H1 (cell line): ENCODE results near the gene SMARCC1. TPM values are rescaled to one million over a fixed set of nuclear protein-coding genes. Genes with fewer than 3 reads are reported as not detected.

ENCODE experiments used
- CTCF ChIA-PET: fragments of 300-600 bp; sonication (Branson Sonifier 250); formaldehyde crosslinking; loops from one replicate; lab custom pipeline; 2021; ENCODE audit not compliant: partially characterized antibody; lab: Charles Lee
- POLR2A ChIA-PET: fragments of 300-600 bp; sonication (Branson Sonifier 250); formaldehyde crosslinking; loops from one replicate; lab custom pipeline; 2021; ENCODE audit warnings: inconsistent platforms; ENCODE audit not compliant: partially characterized antibody; lab: Charles Lee
- DNase-seq, 2 experiments: peaks; one replicate each; pipeline versions ENCODE4 v3.0.0 to v3.0.0-alpha.2; 2010 to 2022; ENCODE audit warnings: low spot score in 2 of 2, low read depth in 1 of 2, mixed read lengths in 1 of 2
- FAIRE-seq: peaks from 2 replicates; lab custom pipeline; 2011; peaks lifted over from hg19 to GRCh38; lab: Jason Lieb, UNC
- H2AFZ ChIP-seq: 2 replicates; pipeline ENCODE4 v1.8.1; 2012; ENCODE audit warnings: low read length, inconsistent platforms
- H2AK5ac ChIP-seq: 2 replicates; pipeline ENCODE4 v1.6.1; 2013; ENCODE audit warnings: low read depth, low read length
- H2BK120ac ChIP-seq: replicated peaks from 2 replicates; pipeline ENCODE3; 2013; ENCODE audit warnings: low read depth, low read length, inconsistent platforms
- H2BK12ac ChIP-seq: 2 replicates; pipeline ENCODE4 v1.6.1; 2013; ENCODE audit warnings: low read depth, low read length
- H2BK15ac ChIP-seq: 2 replicates; pipeline ENCODE4 v1.6.1; 2013; ENCODE audit warnings: low read length
- H2BK20ac ChIP-seq: 2 replicates; pipeline ENCODE4 v1.6.1; 2013; ENCODE audit warnings: low read length
- H2BK5ac ChIP-seq: 2 replicates; pipeline ENCODE4 v1.6.1; 2013; ENCODE audit warnings: low read depth, low read length
- H3K14ac ChIP-seq: 2 replicates; pipeline ENCODE4 v1.6.1; 2013; ENCODE audit warnings: inconsistent platforms; ENCODE audit not compliant: insufficient read length
- H3K18ac ChIP-seq: 2 replicates; pipeline ENCODE4 v1.6.1; 2013; ENCODE audit warnings: low read length; ENCODE audit errors: extremely low read depth
- H3K23ac ChIP-seq: 2 replicates; pipeline ENCODE4 v1.6.1; 2013; ENCODE audit warnings: inconsistent platforms; ENCODE audit not compliant: insufficient read length
- H3K23me2 ChIP-seq: 2 replicates; pipeline ENCODE4 v1.6.1; 2013; ENCODE audit warnings: low read depth, low read length
- H3K27ac ChIP-seq: 2 replicates; pipeline ENCODE4 v1.6.1; 2011; ENCODE audit warnings: low read depth, low read length, inconsistent platforms
- H3K27me3 ChIP-seq, 4 experiments: replicated peaks in 1 of 4; 1 replicate in 1 of 4; 2 replicates in 3 of 4; pipeline versions ENCODE4 v1.6.1 to v1.8.1; 2011 to 2013; ENCODE audit warnings: low read length in 3 of 4, mild to moderate bottlenecking in 3 of 4, inconsistent platforms in 2 of 4, mixed read lengths in 2 of 4, moderate library complexity in 1 of 4; ENCODE audit not compliant: control insufficient read depth in 3 of 4, insufficient read depth in 3 of 4; ENCODE audit errors: extremely low read depth in 1 of 4
- H3K36me3 ChIP-seq, 4 experiments: 2 replicates each; pipeline versions ENCODE4 v1.6.1 to v1.8.1; 2011 to 2013; ENCODE audit warnings: mild to moderate bottlenecking in 4 of 4, low read length in 3 of 4, moderate library complexity in 2 of 4, control low read depth in 1 of 4, inconsistent platforms in 1 of 4; ENCODE audit not compliant: insufficient read depth in 4 of 4, control insufficient read depth in 2 of 4
- H3K4ac ChIP-seq: replicated peaks from 2 replicates; pipeline ENCODE3; 2013; ENCODE audit warnings: low read length, low read depth, mixed read lengths, inconsistent platforms; ENCODE audit not compliant: insufficient read length
- H3K4me1 ChIP-seq, 4 experiments: replicated peaks in 1 of 4; 1 replicate in 1 of 4; 2 replicates in 3 of 4; pipeline versions ENCODE4 v1.6.1 to v1.8.1; 2011 to 2013; ENCODE audit warnings: low read length in 3 of 4, inconsistent platforms in 2 of 4, mixed read lengths in 1 of 4; ENCODE audit not compliant: insufficient read depth in 4 of 4, control insufficient read depth in 3 of 4
- H3K4me2 ChIP-seq, 2 experiments: 2 replicates each; pipeline versions ENCODE4 v1.6.1 to v1.8.1; 2011 to 2013; ENCODE audit warnings: low read depth in 2 of 2, low read length in 2 of 2, control low read depth in 1 of 2, inconsistent platforms in 1 of 2, mild to moderate bottlenecking in 1 of 2; ENCODE audit not compliant: insufficient read depth in 1 of 2
- H3K4me3 ChIP-seq, 4 experiments: fragments of 200-600, 300-600 bp in 1 of 4; sonication (generic), shearing (Covaris generic), sonication (Bioruptor Twin) in 1 of 4; 2 replicates each; pipeline versions ENCODE4 v1.5.1 to v1.8.1; 2011 to 2016; ENCODE audit warnings: low read length in 4 of 4, low read depth in 3 of 4, control low read depth in 2 of 4, inconsistent platforms in 2 of 4, mild to moderate bottlenecking in 2 of 4, mixed read lengths in 1 of 4, moderate library complexity in 1 of 4; ENCODE audit not compliant: insufficient read depth in 2 of 4; ENCODE audit errors: extremely low read depth in 1 of 4
- H3K56ac ChIP-seq: replicated peaks from 2 replicates; pipeline ENCODE3; 2013; ENCODE audit warnings: low read depth, mild to moderate bottlenecking, mixed read lengths, low read length, inconsistent platforms; ENCODE audit not compliant: insufficient read length
- H3K79me1 ChIP-seq: 2 replicates; pipeline ENCODE4 v1.6.1; 2013; ENCODE audit warnings: low read depth, low read length, control low read depth
- H3K79me2 ChIP-seq, 2 experiments: 2 replicates each; pipeline versions ENCODE4 v1.6.1 to v1.8.1; 2012 to 2013; ENCODE audit warnings: low read length in 2 of 2, mild to moderate bottlenecking in 2 of 2, inconsistent platforms in 1 of 2; ENCODE audit not compliant: insufficient read depth in 2 of 2, control insufficient read depth in 1 of 2
- H3K9ac ChIP-seq, 4 experiments: replicated peaks in 1 of 4; 1 replicate in 1 of 4; 2 replicates in 3 of 4; pipeline versions ENCODE4 v1.6.1 to v1.8.1; 2011 to 2013; ENCODE audit warnings: low read depth in 3 of 4, low read length in 3 of 4, control low read depth in 2 of 4, mild to moderate bottlenecking in 2 of 4, moderate library complexity in 2 of 4, inconsistent platforms in 1 of 4; ENCODE audit errors: extremely low read depth in 1 of 4
- H3K9me3 ChIP-seq, 2 experiments: 2 replicates each; pipeline versions ENCODE4 v1.6.1 to v1.8.1; 2012 to 2013; ENCODE audit warnings: mild to moderate bottlenecking in 2 of 2, moderate library complexity in 2 of 2, control low read depth in 1 of 2, inconsistent platforms in 1 of 2, low read depth in 1 of 2, low read length in 1 of 2, mixed read lengths in 1 of 2; ENCODE audit not compliant: insufficient read depth in 2 of 2
- H4K20me1 ChIP-seq, 2 experiments: replicated peaks in 1 of 2; 2 replicates each; pipeline versions ENCODE3 to v1.8.1; 2011 to 2013; ENCODE audit warnings: inconsistent platforms in 2 of 2, low read length in 2 of 2, mild to moderate bottlenecking in 1 of 2; ENCODE audit not compliant: insufficient read depth in 2 of 2, control insufficient read depth in 1 of 2
- H4K5ac ChIP-seq: 2 replicates; pipeline ENCODE4 v1.6.1; 2013; ENCODE audit warnings: low read length, low read depth, mixed read lengths, inconsistent platforms; ENCODE audit not compliant: insufficient read length
- H4K8ac ChIP-seq: 2 replicates; pipeline ENCODE4 v1.8.0; 2013; ENCODE audit warnings: mild to moderate bottlenecking, moderate library complexity, low read length, inconsistent platforms; ENCODE audit not compliant: insufficient read depth; ENCODE audit errors: extremely low read depth
- H4K91ac ChIP-seq: replicated peaks from 2 replicates; pipeline ENCODE3; 2013; ENCODE audit warnings: low read length, mixed read lengths, inconsistent platforms; ENCODE audit not compliant: insufficient read length
- BACH1 ChIP-seq: IDR thresholded peaks from 2 replicates; pipeline ENCODE4 v1.6.1; 2012; ENCODE audit warnings: low read length, improper control_type of control experiment
- BCL11A ChIP-seq, 2 experiments: IDR thresholded peaks; one replicate each; pipeline ENCODE4 v1.6.1; 2011; ENCODE audit warnings: low read depth in 2 of 2, low read length in 2 of 2, mild to moderate bottlenecking in 2 of 2
- EP300 ChIP-seq, 2 experiments: IDR thresholded peaks; 1 replicate in 1 of 2; 2 replicates in 1 of 2; pipeline ENCODE4 v1.6.1; 2011 to 2012; ENCODE audit warnings: low read depth in 2 of 2, low read length in 2 of 2, mild to moderate bottlenecking in 2 of 2, borderline replicate concordance in 1 of 2, inconsistent platforms in 1 of 2, moderate library complexity in 1 of 2
- GTF2F1 ChIP-seq: IDR thresholded peaks from 2 replicates; pipeline ENCODE4 v1.6.1; 2012; ENCODE audit warnings: low read depth, low read length, improper control_type of control experiment, borderline replicate concordance
- JUND ChIP-seq: IDR thresholded peaks from 2 replicates; pipeline ENCODE4 v1.6.1; 2011; ENCODE audit warnings: mild to moderate bottlenecking, improper control_type of control experiment, low read length
- KDM1A ChIP-seq: fragments of 200-600, 300-600 bp; sonication (generic); IDR thresholded peaks from 2 replicates; pipeline ENCODE4 v1.7.1; 2016; ENCODE audit warnings: mild to moderate bottlenecking, low read length, borderline replicate concordance
- MAX ChIP-seq: IDR thresholded peaks from 2 replicates; pipeline ENCODE4 v1.6.1; 2012; ENCODE audit warnings: inconsistent platforms
- NANOG ChIP-seq: IDR thresholded peaks from 2 replicates; pipeline ENCODE4 v1.6.1; 2011; ENCODE audit warnings: low read length, low read depth, mild to moderate bottlenecking, inconsistent platforms; ENCODE audit not compliant: insufficient read depth, poor library complexity, severe bottlenecking
- PHF8 ChIP-seq: fragments of 200-600 bp; sonication (generic); conservative IDR thresholded peaks from 2 replicates; pipeline ENCODE4 v1.7.1; 2012; ENCODE audit warnings: low read depth, mild to moderate bottlenecking, inconsistent platforms, low read length, moderate library complexity
- POLR2AphosphoS5 ChIP-seq: IDR thresholded peaks from 2 replicates; pipeline ENCODE4 v1.6.1; 2011; ENCODE audit warnings: low read depth, low read length
- RAD21 ChIP-seq, 2 experiments: IDR thresholded peaks in 1 of 2; conservative IDR thresholded peaks in 1 of 2; 2 replicates each; pipeline ENCODE4 v1.6.1; 2011; ENCODE audit warnings: low read depth in 2 of 2, low read length in 2 of 2, improper control_type of control experiment in 1 of 2, inconsistent platforms in 1 of 2, mild to moderate bottlenecking in 1 of 2, moderate library complexity in 1 of 2
- RNF2 ChIP-seq: fragments of 200-900, 300-1000 bp; sonication (generic); IDR thresholded peaks from 2 replicates; pipeline ENCODE4 v1.7.1; 2016; ENCODE audit warnings: borderline replicate concordance, low read depth, mild to moderate bottlenecking, antibody characterized with exemption, low read length; ENCODE audit not compliant: poor library complexity, severe bottlenecking; ENCODE audit errors: missing control alignments
- TAF1 ChIP-seq: IDR thresholded peaks from 2 replicates; pipeline ENCODE4 v1.6.1; 2011; ENCODE audit warnings: mild to moderate bottlenecking, low read depth, low read length
- TCF12 ChIP-seq: IDR thresholded peaks from 2 replicates; pipeline ENCODE4 v1.6.1; 2011; ENCODE audit warnings: low read depth, mild to moderate bottlenecking, low read length
- polyA plus RNA-seq, 7 experiments: library from polyadenylated mRNA; depleted of rRNA in 3 of 7; stranded (reverse) in 5 of 7; unstranded in 2 of 7; fragments of >200 nt in 5 of 7; fragments of 200-250 nt in 2 of 7; gene quantifications; 1 replicate in 5 of 7; 2 replicates in 1 of 7; 4 replicates in 1 of 7; pipeline versions ENCODE4 v1.2.1 to v1.2.3, GENCODE V29; 2011 to 2013; ENCODE audit warnings: missing spikeins in 2 of 7, mixed read lengths in 2 of 7
- total RNA-seq: library from RNA; stranded (reverse); fragmentation: NEBNext Ultra II Directional; extraction: Animal tissue kit (Norgen Biotek cat#: 25700); gene quantifications from 2 replicates; pipeline ENCODE4 v1.2.1, GENCODE V29; 2021

Gene SMARCC1
- total and polyA plus RNA-seq, 2 of the 8 experiments (the other 6 are each of a cell fraction or from before 2014, with no cell fraction given), result 64.1 to 335 TPM

DNA sequence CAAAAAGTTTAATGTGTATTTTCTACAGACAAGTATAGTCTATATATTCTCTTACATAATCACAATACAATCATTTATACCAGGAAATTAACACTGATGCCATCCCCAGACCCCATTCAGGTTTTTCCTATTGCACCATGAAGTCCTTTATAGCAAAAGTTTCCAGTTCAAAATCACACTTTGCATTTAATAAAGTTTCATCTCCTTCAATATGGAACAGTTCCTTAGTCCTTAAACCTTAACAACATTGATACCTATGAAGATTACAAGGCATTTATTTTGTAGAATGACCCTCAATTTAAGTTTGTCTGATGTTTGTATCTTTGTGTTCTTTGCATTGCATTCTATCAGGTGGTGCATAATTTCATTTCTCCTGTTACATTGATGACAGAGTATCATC is 2.0 kb upstream of the SMARCC1 start:
- Histone ChIP-seq H3K9ac (no peak overlapping the region), H3K9me3 (no peaks in the 10 kb centered on the region), H4K20me1 (peaks cover under 1 to 4% of the 10 kb centered on the region in 2 experiments), H2BK120ac (no peak overlapping the region), H3K27ac (no peak overlapping the region), H4K91ac (no peak overlapping the region), H3K79me1 (no peaks in the 10 kb centered on the region), H2BK12ac (no peak overlapping the region), H3K4me1 (peaks cover 0 to 5% (median 3%) of the 10 kb centered on the region in 4 experiments; a peak in 5 of 7 replicates), H2BK20ac (no peak overlapping the region), H2AFZ (no peak overlapping the region), H3K4me3 (no peak overlapping the region), H4K8ac (no peak overlapping the region), H2AK5ac (no peak overlapping the region), H3K27me3 (no peaks in the 10 kb centered on the region), H3K4me2 (no peak overlapping the region), H3K14ac (no peak overlapping the region), H3K18ac (no peak overlapping the region), H3K36me3 (peaks cover 0 to 6% (median 0%) of the 10 kb centered on the region in 4 experiments; a peak in 1 of 8 replicates), H3K79me2 (peaks cover 24 to 29% of the 10 kb centered on the region in 2 experiments), H3K23me2 (peaks cover 9% of the 10 kb centered on the region), H4K5ac (no peak overlapping the region), H2BK5ac (no peak overlapping the region), H3K56ac (no peak overlapping the region), H2BK15ac (no peak overlapping the region), H3K4ac (no peak overlapping the region), H3K23ac (no peak overlapping the region)
- CTCF ChIA-PET, result no interaction called here
- POLR2A ChIA-PET, result interaction anchor here (1.3 kb wide), 2 partner anchors 11 to 16 kb away, joined by 3 read pairs; no protein-coding TSS in a partner anchor
- DNase-seq (no peak), FAIRE-seq (no peak)
- TF ChIP-seq KDM1A, result no peak
- TF ChIP-seq BACH1, result no peak
- no peak for TF ChIP-seq PHF8
- no peak for TF ChIP-seq BCL11A (IDR thresholded peaks at IDR 0.05; ENCODE audit: low read depth in 2 of 2, low read length in 2 of 2)
- no peak for TF ChIP-seq GTF2F1
- no peak for TF ChIP-seq RAD21 (IDR thresholded peaks at IDR 0.05 in 1 of 2, conservative IDR thresholded peaks at IDR 0.05 in 1 of 2; ENCODE audit: low read depth in 2 of 2, low read length in 2 of 2)
- TF ChIP-seq RNF2, result no peak
- no peak for TF ChIP-seq NANOG
- TF ChIP-seq TCF12, result no peak
- no peak for TF ChIP-seq JUND
- TF ChIP-seq EP300 (IDR thresholded peaks at IDR 0.05; ENCODE audit: borderline replicate concordance in 1 of 2, low read depth in 2 of 2, low read length in 2 of 2), result no peak
- no peak for TF ChIP-seq MAX
- no peak for TF ChIP-seq TAF1
- no peak for TF ChIP-seq POLR2AphosphoS5
